GM12878 (cell line): ENCODE results near the gene ACSF3. TPM values are rescaled to one million over a fixed set of nuclear protein-coding genes. Genes with fewer than 3 reads are reported as not detected.

Experiments
- CBFB ChIP-seq: IDR thresholded peaks from 2 replicates; pipeline ENCODE4 v1.6.1; 2016; ENCODE audit warnings: antibody characterized with exemption, low read depth
- E2F4 ChIP-seq: IDR thresholded peaks from 2 replicates; pipeline ENCODE4 v1.6.1; 2012; ENCODE audit warnings: low read depth, low read length, improper control_type of control experiment
- EED ChIP-seq: sonication (generic); IDR thresholded peaks from 2 replicates; pipeline ENCODE4 v1.6.1; 2016; ENCODE audit warnings: antibody characterized with exemption, low read depth
- GATAD2B ChIP-seq: fragments of 450-650 bp; conservative IDR thresholded peaks from 2 replicates; pipeline ENCODE4 v1.6.1; 2017; ENCODE audit warnings: low read depth, mild to moderate bottlenecking, moderate library complexity
- NFYB ChIP-seq: IDR thresholded peaks from 2 replicates; pipeline ENCODE4 v1.6.1; 2011; ENCODE audit warnings: low read depth, mild to moderate bottlenecking, low read length, improper control_type of control experiment, moderate library complexity; ENCODE audit not compliant: insufficient read depth
- PAX8 ChIP-seq: fragments of 450-650 bp; IDR thresholded peaks from 2 replicates; pipeline ENCODE4 v1.6.1; 2017; ENCODE audit warnings: mild to moderate bottlenecking, moderate library complexity
- POLR2AphosphoS5 ChIP-seq: IDR thresholded peaks from 2 replicates; pipeline ENCODE4 v1.6.1; 2011; ENCODE audit warnings: mild to moderate bottlenecking, low read length, inconsistent platforms
- POU2F2 ChIP-seq: IDR thresholded peaks from 3 replicates; pipeline ENCODE4 v1.6.1; 2011; ENCODE audit warnings: low read depth, mild to moderate bottlenecking, low read length, borderline replicate concordance
- PRDM15 ChIP-seq: fragments of 450-650 bp; formaldehyde crosslinking; IDR thresholded peaks from 2 replicates; pipeline ENCODE4 v1.4.0; 2020; ENCODE audit warnings: mild to moderate bottlenecking, moderate library complexity
- RAD21 ChIP-seq: IDR thresholded peaks from 2 replicates; pipeline ENCODE4 v1.6.1; 2011; ENCODE audit warnings: mild to moderate bottlenecking, low read depth, low read length, moderate library complexity; ENCODE audit not compliant: insufficient read depth
- SMAD5 ChIP-seq: IDR thresholded peaks from 2 replicates; pipeline ENCODE4 v1.6.1; 2016; ENCODE audit warnings: antibody characterized with exemption, low read depth
- SPI1 ChIP-seq: IDR thresholded peaks from 2 replicates; pipeline ENCODE4 v1.6.1; 2011; ENCODE audit warnings: low read depth, mild to moderate bottlenecking, low read length, moderate library complexity, borderline replicate concordance; ENCODE audit not compliant: insufficient read depth
- SRF ChIP-seq, 2 experiments: IDR thresholded peaks; 2 replicates each; pipeline ENCODE4 v1.6.1; 2011; ENCODE audit warnings: low read depth in 2 of 2, low read length in 2 of 2, mild to moderate bottlenecking in 1 of 2, moderate library complexity in 1 of 2
- YBX1 ChIP-seq: fragments of 450-650 bp; IDR thresholded peaks from 2 replicates; pipeline ENCODE4 v1.6.1; 2016; ENCODE audit warnings: antibody characterized with exemption
- ZBED1 ChIP-seq: IDR thresholded peaks from 2 replicates; pipeline ENCODE4 v1.6.1; 2016; ENCODE audit warnings: borderline replicate concordance
- ZBTB33 ChIP-seq: fragments of 450-650 bp; IDR thresholded peaks from 2 replicates; pipeline ENCODE4 v1.6.1; 2017; ENCODE audit warnings: mild to moderate bottlenecking
- ZBTB4 ChIP-seq: fragments of 450-650 bp; formaldehyde crosslinking; IDR thresholded peaks from 2 replicates; pipeline ENCODE4 v1.4.0; 2022; ENCODE audit warnings: mild to moderate bottlenecking, moderate library complexity
- ZSCAN29 ChIP-seq: fragments of 450-650 bp; IDR thresholded peaks from 2 replicates; pipeline ENCODE4 v1.6.1; 2017; ENCODE audit warnings: mild to moderate bottlenecking, moderate library complexity
- polyA plus RNA-seq, 11 experiments: library from polyadenylated mRNA; depleted of rRNA in 4 of 11; unstranded in 6 of 11; stranded (reverse) in 5 of 11; fragments of >200 nt; fragmentation: Nextera tagmentation in 4 of 11; fragmentation: Illumina TruSeq in 1 of 11; extraction: Ambion mirVana in 4 of 11; extraction: Trizol in 1 of 11; gene quantifications; 1 replicate in 1 of 11; 2 replicates in 10 of 11; pipeline versions ENCODE4 v1.2.1 to v1.2.3, GENCODE V29; 2011 to 2016; ENCODE audit warnings: inconsistent platforms in 2 of 11, missing spikeins in 2 of 11, low read depth in 1 of 11
- total RNA-seq, 4 experiments: library from RNA; depleted of rRNA in 3 of 4; stranded (reverse); fragments of >200 nt in 3 of 4; fragmentation: Illumina TruSeq in 1 of 4; extraction: Trizol in 1 of 4; gene quantifications; 2 replicates each; pipeline versions ENCODE4 v1.2.1 to v1.2.3, GENCODE V29; 2013 to 2021
- TF ChIP-seq, protein P1 (sequence below): fragments of 450-650 bp; IDR thresholded peaks from 2 replicates; pipeline ENCODE4 v1.6.1; 2014; ENCODE audit warnings: mild to moderate bottlenecking

The ACSF3 gene
- total and polyA plus RNA-seq, 10 of the 15 experiments (the other 5 are each of a cell fraction or from before 2014, with no cell fraction given) = 1.0 to 44.4 (median 25.8) TPM

DNA sequence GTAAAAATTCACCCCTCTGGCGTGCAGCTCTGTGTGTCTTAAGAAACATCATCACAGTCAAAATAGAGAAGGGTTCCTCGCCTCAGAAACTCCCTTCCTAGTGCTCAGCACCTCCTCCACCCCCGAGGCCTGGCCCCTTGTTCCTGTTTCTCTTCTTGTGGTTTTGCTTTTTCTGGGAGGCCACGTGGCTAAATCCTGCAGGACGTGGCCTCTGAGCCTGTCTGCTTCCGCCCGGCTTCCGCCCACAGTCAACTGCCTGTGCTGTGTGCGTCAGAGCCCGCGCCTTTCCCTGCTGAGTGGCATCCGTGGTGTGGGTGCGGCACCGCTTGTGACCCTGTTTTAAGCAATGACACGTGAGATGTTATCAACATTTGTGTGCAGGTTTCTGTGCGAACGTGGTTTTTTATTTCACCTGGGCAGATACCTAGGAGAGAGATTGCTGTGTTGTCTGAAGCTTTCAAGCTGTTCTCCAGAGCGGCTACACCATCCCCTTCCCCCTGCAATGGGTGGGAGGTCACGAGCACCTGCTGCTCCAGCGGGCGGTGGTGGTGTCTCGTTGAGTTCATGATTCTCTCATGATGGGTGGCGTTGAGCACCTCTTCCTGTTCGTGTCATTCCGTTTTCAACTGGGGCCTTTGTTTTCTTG lies 21.7 kb downstream of the ACSF3 start (continued):
- TF ChIP-seq POU2F2 (peak; percentile 60; the same call in 1 of the 3 replicates), SMAD5 (no peak), ZBTB33 (no peak), SRF (IDR thresholded peaks at IDR 0.05; ENCODE audit: low read depth in 2 of 2, low read length in 2 of 2) (0 out of 4 replicates have a peak, but pooled peaks of 1 of the 2 experiments have one; percentile 43), NFYB (no peak), PRDM15 (no peak), POLR2AphosphoS5 (no peak), YBX1 (no peak), ZBED1 (no peak), EED (peak; percentile 97), ZSCAN29 (no peak), ZBTB4 (CRISPR knock-in tag) (no peak), CBFB (peak; percentile 89), PAX8 (no peak), E2F4 (no peak; the same call in 1 of the 2 replicates), SPI1 (peak; percentile 47; the same call in 1 of the 2 replicates), RAD21 (no peak), GATAD2B (peak; percentile 82)
- TF ChIP-seq, protein P1, sequence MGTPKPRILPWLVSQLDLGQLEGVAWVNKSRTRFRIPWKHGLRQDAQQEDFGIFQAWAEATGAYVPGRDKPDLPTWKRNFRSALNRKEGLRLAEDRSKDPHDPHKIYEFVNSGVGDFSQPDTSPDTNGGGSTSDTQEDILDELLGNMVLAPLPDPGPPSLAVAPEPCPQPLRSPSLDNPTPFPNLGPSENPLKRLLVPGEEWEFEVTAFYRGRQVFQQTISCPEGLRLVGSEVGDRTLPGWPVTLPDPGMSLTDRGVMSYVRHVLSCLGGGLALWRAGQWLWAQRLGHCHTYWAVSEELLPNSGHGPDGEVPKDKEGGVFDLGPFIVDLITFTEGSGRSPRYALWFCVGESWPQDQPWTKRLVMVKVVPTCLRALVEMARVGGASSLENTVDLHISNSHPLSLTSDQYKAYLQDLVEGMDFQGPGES = no peak
